ENCODE measurements around the gene CPSF3.

The CPSF3 gene

GRCh38 chr2:9462886-9463697, 39.6 kb downstream of the CPSF3 start:
- in situ Hi-C loops (cut with HindIII; ENCODE audit: low sequenced_read_pairs) = no loop called here

- in situ Hi-C loops (cut with HindIII; ENCODE audit: low sequenced_read_pairs) = no loop called here
These were observed 40.2 kb downstream of the CPSF3 start for GRCh38 chr2:9463698-9464034.

GRCh38 chr2:9465170-9465569, 41.7 kb downstream of the CPSF3 start:
- in situ Hi-C loops (cut with HindIII; ENCODE audit: low sequenced_read_pairs) = no loop called here

- in situ Hi-C loops (cut with HindIII; ENCODE audit: low sequenced_read_pairs) = no loop called here
These were observed 42.8 kb downstream of the CPSF3 start for GRCh38 chr2:9466147-9466683.

- in situ Hi-C loops (cut with HindIII; ENCODE audit: low sequenced_read_pairs) = no loop called here
These were observed 44.2 kb downstream of the CPSF3 start for GRCh38 chr2:9467687-9468086.

GRCh38 chr2:9471206-9471605, 47.8 kb downstream of the CPSF3 start:
- in situ Hi-C loops (cut with HindIII; ENCODE audit: low sequenced_read_pairs) = no loop called here

- in situ Hi-C loops (cut with HindIII; ENCODE audit: low sequenced_read_pairs) = no loop called here
These were observed 49.1 kb downstream of the CPSF3 start for GRCh38 chr2:9472511-9472910.

- in situ Hi-C loops (cut with HindIII; ENCODE audit: low sequenced_read_pairs) = no loop called here
These were observed 50.0 kb downstream of the CPSF3 start for GRCh38 chr2:9473308-9473984.

GRCh38 chr2:9473985-9474360, 50.5 kb downstream of the CPSF3 start:
- in situ Hi-C loops (cut with HindIII; ENCODE audit: low sequenced_read_pairs) = no loop called here

GRCh38 chr2:9474361-9475057, 51.1 kb downstream of the CPSF3 start, which contains the start of gene IAH1:
Gene IAH1, plus strand, starts transcription at chr2:9474551. Its CDS starts 16 bp downstream, at chr2:9474567.
- in situ Hi-C loops (cut with HindIII; ENCODE audit: low sequenced_read_pairs) = no loop called here

- in situ Hi-C loops (cut with HindIII; ENCODE audit: low sequenced_read_pairs) = no loop called here
These were observed 54.5 kb downstream of the CPSF3 start for GRCh38 chr2:9477914-9478313.

GRCh38 chr2:9478526-9478925, 55.1 kb downstream of the CPSF3 start:
- in situ Hi-C loops (cut with HindIII; ENCODE audit: low sequenced_read_pairs) = no loop called here

- in situ Hi-C loops (cut with HindIII; ENCODE audit: low sequenced_read_pairs) = no loop called here
These were observed 56.7 kb downstream of the CPSF3 start for GRCh38 chr2:9480157-9480556.

GRCh38 chr2:9483107-9483506, 59.7 kb downstream of the CPSF3 start:
- in situ Hi-C loops (cut with HindIII; ENCODE audit: low sequenced_read_pairs) = no loop called here

- in situ Hi-C loops (cut with HindIII; ENCODE audit: low sequenced_read_pairs) = no loop called here
These were observed 61.1 kb downstream of the CPSF3 start for GRCh38 chr2:9484533-9484932.

GRCh38 chr2:9488583-9489547, 65.4 kb downstream of the CPSF3 start:
- in situ Hi-C loops (cut with HindIII; ENCODE audit: low sequenced_read_pairs) = no loop called here

GRCh38 chr2:9490789-9491188, 67.3 kb downstream of the CPSF3 start:
- in situ Hi-C loops (cut with HindIII; ENCODE audit: low sequenced_read_pairs) = loop anchor here (5.0 kb wide), 1 partner anchor 63 kb away; no protein-coding TSS in a partner anchor

- in situ Hi-C loops (cut with HindIII; ENCODE audit: low sequenced_read_pairs) = loop anchor here (5.0 kb wide), 1 partner anchor 66 kb away; no protein-coding TSS in a partner anchor
These were observed 69.5 kb downstream of the CPSF3 start for GRCh38 chr2:9492927-9493326.

GRCh38 chr2:9493478-9493877, 70.0 kb downstream of the CPSF3 start:
- in situ Hi-C loops (cut with HindIII; ENCODE audit: low sequenced_read_pairs) = loop anchor here (5.0 kb wide), 1 partner anchor 66 kb away; no protein-coding TSS in a partner anchor

GRCh38 chr2:9494081-9494480, 70.6 kb downstream of the CPSF3 start:
- in situ Hi-C loops (cut with HindIII; ENCODE audit: low sequenced_read_pairs) = loop anchor here (5.0 kb wide), 1 partner anchor 67 kb away; no protein-coding TSS in a partner anchor
